GM12865 (cell line): ENCODE data around the gene UGT1A7.

Experiments used
- DNase-seq: peaks from one replicate; pipeline ENCODE4 v3.0.0; 2010; ENCODE audit warnings: low read depth
- H3K4me3 ChIP-seq: 2 replicates; pipeline ENCODE4 v1.5.1; 2011; ENCODE audit warnings: mild to moderate bottlenecking, low read depth, low read length, control low read depth
- CTCF ChIP-seq: IDR thresholded peaks from 2 replicates; pipeline ENCODE4 v1.5.1; 2011; ENCODE audit warnings: low read length, control low read depth, low read depth, inconsistent platforms; ENCODE audit not compliant: insufficient read depth; ENCODE audit errors: missing control alignments

UGT1A7 gene

DNA sequence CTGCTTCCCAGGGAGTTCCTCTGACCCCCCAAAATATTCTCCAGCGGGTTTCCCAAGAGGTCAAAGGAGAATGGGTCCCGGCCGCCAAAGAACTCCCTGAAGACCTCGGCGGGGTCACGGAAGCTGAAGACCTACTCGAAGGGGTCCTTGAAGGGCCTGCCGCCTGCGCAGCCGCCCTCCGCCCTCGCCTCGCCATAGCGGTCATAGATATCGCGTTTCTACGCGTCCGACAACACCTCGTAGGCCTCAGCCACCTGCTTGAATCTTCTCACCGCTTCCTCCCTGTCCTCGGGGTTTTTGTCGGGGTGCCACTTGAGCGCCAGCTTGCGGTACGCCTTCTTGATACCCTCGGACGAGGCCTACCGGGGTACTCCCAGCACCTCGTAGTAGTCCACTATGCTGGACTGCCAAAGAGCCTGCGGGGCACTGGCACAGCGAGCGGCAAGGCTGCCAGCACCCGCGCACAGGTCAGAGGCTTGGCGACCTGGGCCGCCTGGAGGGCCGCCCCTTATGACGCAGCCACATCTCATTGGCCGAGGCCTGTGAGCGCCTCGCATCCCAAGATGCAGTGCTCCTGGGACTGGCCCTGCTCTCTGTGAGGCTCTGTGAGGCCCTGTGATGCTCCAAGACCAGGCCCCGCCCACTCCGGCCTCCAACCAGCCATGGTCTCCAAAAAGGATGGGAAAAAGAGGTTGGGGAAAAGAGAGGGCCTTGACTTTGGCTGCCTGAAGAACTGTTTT is 73.3 kb downstream of the UGT1A7 start:
- H3K4me3 ChIP-seq: no peak overlapping the region
- no peak for DNase-seq
- TF ChIP-seq CTCF: no peak

DNA sequence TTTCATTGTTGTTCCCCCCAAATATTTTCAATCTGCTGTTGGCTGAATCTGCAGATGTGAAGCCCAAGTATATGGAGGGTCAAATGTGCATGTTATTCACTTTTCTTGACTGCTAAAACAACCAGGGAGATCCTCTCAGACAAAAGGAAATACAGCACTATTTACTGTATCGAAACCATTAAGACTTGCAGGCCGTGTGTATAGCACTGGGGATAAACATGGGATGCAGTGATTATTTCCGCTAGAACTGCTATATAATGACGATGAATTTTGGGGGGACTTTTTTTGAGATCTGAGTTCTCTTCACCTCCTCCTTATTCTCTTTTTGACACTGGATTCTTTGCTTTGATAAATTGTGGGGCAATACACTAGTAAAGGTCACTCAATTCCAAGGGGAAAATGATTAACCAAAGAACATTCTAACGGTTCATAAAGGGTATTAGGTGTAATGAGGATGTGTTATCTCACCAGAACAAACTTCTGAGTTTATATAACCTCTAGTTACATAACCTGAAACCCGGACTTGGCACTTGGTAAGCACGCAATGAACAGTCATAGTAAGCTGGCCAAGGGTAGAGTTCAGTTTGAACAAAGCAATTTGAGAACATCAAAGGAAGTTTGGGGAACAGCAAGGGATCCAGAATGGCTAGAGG is 74.9 kb downstream of the UGT1A7 start:
- no peak overlapping the region for H3K4me3 ChIP-seq
- TF ChIP-seq CTCF: no peak
- DNase-seq: no peak

GRCh38 chr2:233758141-233758540 is 76.4 kb downstream of the UGT1A7 start:
- no peak overlapping the region for H3K4me3 ChIP-seq
- TF ChIP-seq CTCF: no peak
- no peak for DNase-seq

DNA sequence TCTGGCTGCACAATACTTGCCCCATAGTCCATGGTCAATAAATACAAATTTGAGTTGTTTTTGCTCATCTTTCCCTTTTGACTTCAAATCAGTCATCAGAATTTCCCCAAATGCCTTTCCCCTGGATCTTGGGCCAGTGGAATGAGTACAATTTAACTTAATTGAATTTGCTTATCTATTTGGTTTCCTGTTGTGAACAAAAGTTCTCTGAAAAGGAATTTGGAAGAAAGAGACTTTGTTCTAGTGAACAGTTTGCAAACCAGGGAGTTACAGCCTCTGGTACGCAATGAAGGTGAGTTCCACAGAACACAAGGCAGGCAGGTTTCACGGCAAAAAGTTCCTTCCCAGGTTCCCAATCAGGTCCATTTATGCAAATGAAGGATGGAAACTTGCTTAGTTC is 77.1 kb downstream of the UGT1A7 start:
- H3K4me3 ChIP-seq: no peak overlapping the region
- no peak for DNase-seq
- TF ChIP-seq CTCF: no peak

DNA sequence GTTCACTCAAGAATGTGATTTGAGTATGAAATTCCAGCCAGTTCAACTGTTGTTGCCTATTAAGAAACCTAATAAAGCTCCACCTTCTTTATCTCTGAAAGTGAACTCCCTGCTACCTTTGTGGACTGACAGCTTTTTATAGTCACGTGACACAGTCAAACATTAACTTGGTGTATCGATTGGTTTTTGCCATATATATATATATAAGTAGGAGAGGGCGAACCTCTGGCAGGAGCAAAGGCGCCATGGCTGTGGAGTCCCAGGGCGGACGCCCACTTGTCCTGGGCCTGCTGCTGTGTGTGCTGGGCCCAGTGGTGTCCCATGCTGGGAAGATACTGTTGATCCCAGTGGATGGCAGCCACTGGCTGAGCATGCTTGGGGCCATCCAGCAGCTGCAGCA is 78.3 kb downstream of the UGT1A7 start, which contains the start of gene UGT1A1:
Gene UGT1A1 (plus strand): TSS at position 228 of the 400 bp plus-strand sequence. CDS start 18 bp downstream, at position 246.
- DNase-seq: no peak
- no peak within 1 kb of the TSS for H3K4me3 ChIP-seq
- no peak for TF ChIP-seq CTCF

GRCh38 chr2:233761040-233761769 is 79.5 kb downstream of the UGT1A7 start:
- no peak overlapping the region for H3K4me3 ChIP-seq
- no peak for DNase-seq
- no peak for TF ChIP-seq CTCF
